Testis (tissue), 3 donors: ENCODE data around the gene CATSPERE. TPM values are rescaled to one million over a fixed set of nuclear protein-coding genes. Genes with fewer than 3 reads are reported as not detected.
"Not testable (repeated sequence)": the region's sequence is repeated elsewhere in the genome, so short reads cannot be mapped to it uniquely, and the experiment has no call there.

Source experiments
- DNase-seq: peaks from one replicate; pipeline ENCODE4 v3.0.0-alpha.2; 2019
- H3K27ac ChIP-seq, 2 donors: fragments of 200-600 bp; sonication (generic); one replicate each; pipeline ENCODE4 v1.5.1; 2019
- H3K27me3 ChIP-seq: fragments of 200-600 bp; sonication (generic); one replicate; pipeline ENCODE4 v1.5.1; 2019
- H3K36me3 ChIP-seq: fragments of 200-600 bp; sonication (generic); one replicate; pipeline ENCODE4 v1.5.1; 2017; ENCODE audit warnings: low read depth; ENCODE audit errors: missing control alignments
- H3K4me1 ChIP-seq: fragments of 200-600 bp; sonication (generic); one replicate; pipeline ENCODE4 v1.5.1; 2019
- H3K4me3 ChIP-seq, 2 donors: fragments of 200-600 bp; sonication (generic); one replicate each; pipeline ENCODE4 v1.5.1; 2017 to 2019
- H3K9me3 ChIP-seq: fragments of 200-600 bp; sonication (generic); one replicate; pipeline ENCODE4 v1.5.1; 2017
- POLR2A ChIP-seq: fragments of 450-650 bp; IDR thresholded peaks from one replicate; pipeline ENCODE4 v1.6.1; 2017; ENCODE audit warnings: antibody characterized with exemption, mild to moderate bottlenecking, moderate library complexity
- WGBS, 2 donors: methylation state at CpG; one replicate each; pipeline ENCODE4 v1.1.5; 2018; 5-methylcytosine and 5-hydroxymethylcytosine counted together
- intact Hi-C: fragments of 100-400 bp; cut with DNase I; formaldehyde crosslinking; loops from one replicate; pipeline ENCODE4 v1.15.1; 2023; ENCODE audit warnings: low total_unique reads
- polyA plus RNA-seq: library from polyadenylated mRNA; stranded (reverse); fragments of 350-450 nt; fragmentation: Illumina TruSeq; extraction: RNeasy Lipid Tissue Mini Kit (QIAGEN cat#74804); gene quantifications from one replicate; pipeline ENCODE4 v1.2.3, GENCODE V29; 2014; ENCODE audit warnings: low read depth, low replicate concordance; ENCODE audit not compliant: insufficient read depth
- total RNA-seq, 2 donors: library from RNA; depleted of rRNA; stranded (reverse); fragments of >200 nt; gene quantifications; one replicate each; pipeline ENCODE4 v1.2.3, GENCODE V29; 2016
- TF ChIP-seq, protein P1 (sequence below), 3 experiments: fragments of 450-650 bp in 2 of 3; fragments of 200-600 bp in 1 of 3; sonication (generic) in 1 of 3; IDR thresholded peaks; one replicate each; pipeline ENCODE4 v1.5.1; 2016 to 2019; ENCODE audit warnings: antibody characterized with exemption in 3 of 3, mild to moderate bottlenecking in 2 of 3, moderate library complexity in 1 of 3

The CATSPERE gene
- total and polyA plus RNA-seq, 3 donors from 2014 or later, result 10.4 to 46.0 (median 15.7) TPM

DNA sequence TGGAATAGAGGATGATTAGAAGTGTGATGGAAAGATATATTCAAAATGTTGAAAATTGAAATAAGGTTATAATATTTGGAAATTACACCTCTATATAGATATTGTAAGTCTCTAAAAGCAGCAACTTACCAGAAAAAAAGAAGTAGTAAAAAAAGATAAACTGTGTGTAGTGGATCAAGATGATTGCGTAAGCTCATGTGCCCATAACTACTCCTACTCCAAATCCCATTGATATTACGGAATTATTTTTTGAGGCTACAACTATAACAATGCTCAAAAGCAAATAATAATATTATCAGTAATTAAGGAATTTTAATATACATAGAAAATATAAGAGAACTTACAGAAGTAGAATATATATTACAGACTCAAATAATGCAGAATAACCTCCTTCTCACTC, 33.6 kb downstream of the CATSPERE start:
- Histone ChIP-seq H3K27me3 (no peaks in the 10 kb centered on the region), H3K4me3 (no peak overlapping the region), H3K9me3 (no peaks in the 10 kb centered on the region), H3K36me3 (no peaks in the 10 kb centered on the region), H3K27ac (no peak overlapping the region), H3K4me1 (no peaks in the 10 kb centered on the region)
- DNase-seq, result no peak
- 94 to 98% methylated on average over 2 of the region's 2 CpGs for WGBS, 2 donors
- intact Hi-C loops, result no loop called here
- TF ChIP-seq POLR2A, result no peak
- TF ChIP-seq, protein P1, sequence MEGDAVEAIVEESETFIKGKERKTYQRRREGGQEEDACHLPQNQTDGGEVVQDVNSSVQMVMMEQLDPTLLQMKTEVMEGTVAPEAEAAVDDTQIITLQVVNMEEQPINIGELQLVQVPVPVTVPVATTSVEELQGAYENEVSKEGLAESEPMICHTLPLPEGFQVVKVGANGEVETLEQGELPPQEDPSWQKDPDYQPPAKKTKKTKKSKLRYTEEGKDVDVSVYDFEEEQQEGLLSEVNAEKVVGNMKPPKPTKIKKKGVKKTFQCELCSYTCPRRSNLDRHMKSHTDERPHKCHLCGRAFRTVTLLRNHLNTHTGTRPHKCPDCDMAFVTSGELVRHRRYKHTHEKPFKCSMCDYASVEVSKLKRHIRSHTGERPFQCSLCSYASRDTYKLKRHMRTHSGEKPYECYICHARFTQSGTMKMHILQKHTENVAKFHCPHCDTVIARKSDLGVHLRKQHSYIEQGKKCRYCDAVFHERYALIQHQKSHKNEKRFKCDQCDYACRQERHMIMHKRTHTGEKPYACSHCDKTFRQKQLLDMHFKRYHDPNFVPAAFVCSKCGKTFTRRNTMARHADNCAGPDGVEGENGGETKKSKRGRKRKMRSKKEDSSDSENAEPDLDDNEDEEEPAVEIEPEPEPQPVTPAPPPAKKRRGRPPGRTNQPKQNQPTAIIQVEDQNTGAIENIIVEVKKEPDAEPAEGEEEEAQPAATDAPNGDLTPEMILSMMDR (IDR thresholded peaks at IDR 0.05), result no peak

DNA sequence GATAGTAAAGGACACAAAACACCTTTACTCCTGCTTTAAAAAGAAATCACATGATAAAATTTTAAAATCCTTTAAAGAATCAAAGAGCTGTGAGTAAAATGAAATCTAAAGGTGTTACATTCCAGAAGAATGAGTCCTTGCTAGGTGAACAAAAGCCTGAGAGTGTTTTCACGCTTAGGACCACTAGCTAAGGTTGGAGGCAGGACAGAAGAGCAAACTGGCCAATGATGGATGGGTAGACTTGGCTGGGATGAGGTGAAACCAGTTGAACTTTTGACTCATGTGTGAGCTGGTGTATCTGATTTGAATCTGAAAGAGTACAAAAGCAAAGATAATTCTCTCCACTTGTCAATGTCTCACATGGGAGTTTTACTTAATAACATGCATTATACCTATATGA, 35.1 kb downstream of the CATSPERE start:
- WGBS, 2 donors, result 72 to 88% methylated on average over 1 of the region's 1 CpG

DNA sequence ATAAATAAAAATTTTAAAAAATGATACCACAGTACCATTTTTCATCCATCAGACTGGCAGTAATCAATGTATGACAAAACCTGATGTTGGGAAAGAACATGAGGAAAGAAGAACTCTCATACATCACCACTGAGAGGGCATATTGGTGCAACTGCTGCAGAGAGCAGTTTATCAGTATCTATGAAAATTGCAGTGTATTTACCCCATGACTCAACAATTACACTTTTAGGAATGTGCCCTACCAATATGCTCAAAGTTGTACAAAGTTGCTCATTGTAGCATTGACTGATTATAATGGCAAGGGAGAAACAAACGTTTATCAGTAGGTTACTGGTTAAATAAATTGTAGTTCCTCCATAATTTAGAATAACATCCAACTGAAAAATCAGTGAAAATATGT, 36.7 kb downstream of the CATSPERE start:
- Histone ChIP-seq H3K4me1 (no peaks in the 10 kb centered on the region), H3K9me3 (no peaks in the 10 kb centered on the region), H3K36me3 (no peaks in the 10 kb centered on the region), H3K27me3 (no peaks in the 10 kb centered on the region), H3K27ac (no peak overlapping the region), H3K4me3 (no peak overlapping the region)
- TF ChIP-seq, protein P1 (IDR thresholded peaks at IDR 0.05), result no peak
- TF ChIP-seq POLR2A, result no peak
- intact Hi-C loops, result no loop called here
- DNase-seq, result no peak
- WGBS, 2 donors, result 29 to 44% methylated on average over 1 of the region's 1 CpG

More for the DNA sequence above, 35.1 kb downstream of the CATSPERE start:
- H3K9me3 ChIP-seq, result no peaks in the 10 kb centered on the region
- no peaks in the 10 kb centered on the region for H3K27me3 ChIP-seq
- no peak overlapping the region for H3K27ac ChIP-seq
- DNase-seq, result no peak
- intact Hi-C loops, result no loop called here
- no peaks in the 10 kb centered on the region for H3K36me3 ChIP-seq
- H3K4me1 ChIP-seq, result no peaks in the 10 kb centered on the region
- H3K4me3 ChIP-seq, result no peak overlapping the region
- TF ChIP-seq, protein P1 (IDR thresholded peaks at IDR 0.05), result no peak
- TF ChIP-seq POLR2A, result no peak

DNA sequence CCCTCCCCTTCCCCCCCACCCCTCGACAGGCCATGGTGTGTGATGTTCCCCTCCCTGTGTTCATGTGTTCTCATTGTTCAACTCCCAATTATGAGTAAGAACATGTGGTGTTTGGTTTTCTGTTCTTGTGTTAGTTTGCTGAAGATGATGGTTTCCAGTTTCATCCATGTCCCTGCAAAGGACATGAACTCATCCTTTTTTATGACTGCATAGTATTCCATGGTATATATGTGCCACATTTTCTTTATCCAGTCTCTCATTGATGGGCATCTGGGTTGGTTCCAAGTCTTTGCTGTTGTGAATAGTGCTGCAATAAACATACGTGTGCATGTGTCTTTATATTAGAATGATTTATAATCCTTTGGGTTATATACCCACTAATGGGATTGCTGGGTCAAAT, 38.4 kb downstream of the CATSPERE start:
- WGBS, 2 donors, result 91 to 96% methylated on average over 2 of the region's 2 CpGs
- DNase-seq, result not testable (repeated sequence)

DNA sequence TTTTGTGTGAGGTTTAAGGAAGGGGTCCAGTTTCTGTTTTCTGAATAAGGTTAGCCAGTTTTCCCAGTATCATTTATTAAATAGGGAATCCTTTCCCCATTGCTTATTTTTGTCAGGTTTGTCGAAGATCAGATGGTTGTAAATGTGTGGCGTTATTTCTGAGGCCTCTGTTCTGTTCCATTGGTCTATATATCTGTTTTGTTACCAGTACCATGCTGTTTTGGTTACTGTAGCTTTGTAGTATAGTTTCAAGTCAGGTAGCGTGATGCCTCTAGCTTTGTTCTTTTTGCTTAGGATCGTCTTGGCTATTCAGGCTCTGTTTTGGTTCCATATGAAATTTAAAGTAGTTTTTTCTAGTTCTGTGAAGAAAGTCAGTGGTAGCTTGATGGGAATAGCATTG, 39.4 kb downstream of the CATSPERE start:
- H3K36me3 ChIP-seq, DNase-seq, H3K27ac ChIP-seq, H3K27me3 ChIP-seq, H3K9me3 ChIP-seq, H3K4me1 ChIP-seq, H3K4me3 ChIP-seq, intact Hi-C loops: not testable (repeated sequence)
- WGBS, 2 donors, result 91 to 94% methylated on average over 4 of the region's 4 CpGs

More for the DNA sequence above, 38.4 kb downstream of the CATSPERE start:
- intact Hi-C loops, H3K27ac ChIP-seq, H3K36me3 ChIP-seq, H3K9me3 ChIP-seq, H3K4me3 ChIP-seq, H3K4me1 ChIP-seq, H3K27me3 ChIP-seq: not testable (repeated sequence)

DNA sequence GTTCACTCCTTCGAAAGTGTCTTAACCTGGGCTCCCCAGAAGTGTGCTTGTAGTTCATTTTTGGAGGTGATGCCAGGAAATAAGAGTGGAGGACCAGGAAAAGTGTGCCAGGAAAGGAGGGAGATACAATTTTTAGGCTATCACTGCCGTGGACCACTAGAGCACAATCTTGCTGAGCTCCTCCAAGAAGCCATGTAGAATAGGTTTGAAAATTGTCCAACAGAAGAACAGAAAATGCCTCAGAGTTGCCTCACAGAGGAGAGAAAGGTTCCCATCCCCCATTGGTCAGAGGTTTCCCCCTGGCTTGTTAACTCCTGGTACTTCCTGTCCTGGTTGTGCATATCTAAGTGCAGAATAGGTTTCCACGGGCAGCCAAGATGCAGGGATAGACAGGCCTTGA, 41.6 kb downstream of the CATSPERE start:
- WGBS, 2 donors, result 70 to 87% methylated on average over 3 of the region's 3 CpGs
- no peak for DNase-seq
- no peak overlapping the region for H3K27ac ChIP-seq
- H3K36me3 ChIP-seq, result no peaks in the 10 kb centered on the region
- no peaks in the 10 kb centered on the region for H3K27me3 ChIP-seq
- H3K4me1 ChIP-seq, result no peaks in the 10 kb centered on the region
- intact Hi-C loops, result no loop called here
- H3K4me3 ChIP-seq, result no peak overlapping the region
- TF ChIP-seq, protein P1 (IDR thresholded peaks at IDR 0.05), result no peak
- TF ChIP-seq POLR2A, result no peak
- H3K9me3 ChIP-seq, result no peaks in the 10 kb centered on the region
